NCI-H1417 treated with DMSO at 0.1 percent for 48 hours (cell line): ENCODE measurements around the gene BFSP2.

Source experiments
- DNase-seq: peaks from one replicate; lab custom pipeline; 2025; lab: John Stamatoyannopoulos, UW

Gene BFSP2, protein sequence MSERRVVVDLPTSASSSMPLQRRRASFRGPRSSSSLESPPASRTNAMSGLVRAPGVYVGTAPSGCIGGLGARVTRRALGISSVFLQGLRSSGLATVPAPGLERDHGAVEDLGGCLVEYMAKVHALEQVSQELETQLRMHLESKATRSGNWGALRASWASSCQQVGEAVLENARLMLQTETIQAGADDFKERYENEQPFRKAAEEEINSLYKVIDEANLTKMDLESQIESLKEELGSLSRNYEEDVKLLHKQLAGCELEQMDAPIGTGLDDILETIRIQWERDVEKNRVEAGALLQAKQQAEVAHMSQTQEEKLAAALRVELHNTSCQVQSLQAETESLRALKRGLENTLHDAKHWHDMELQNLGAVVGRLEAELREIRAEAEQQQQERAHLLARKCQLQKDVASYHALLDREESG

GRCh38 chr3:133400006-133400515 is at the start of gene BFSP2:
TSS of gene BFSP2 (plus strand) at chr3:133400056. CDS start at chr3:133400084, 28 bp downstream.
- DNase-seq, result no peak

- DNase-seq, result no peak
These were observed 45.1 kb upstream of the BFSP2 start for GRCh38 chr3:133354721-133355120.

GRCh38 chr3:133360476-133360875 is 39.4 kb upstream of the BFSP2 start:
- DNase-seq, result no peak

GRCh38 chr3:133361011-133361410 is 38.8 kb upstream of the BFSP2 start:
- no peak for DNase-seq

- no peak for DNase-seq
These were observed 38.4 kb upstream of the BFSP2 start for GRCh38 chr3:133361435-133361834.

DNA sequence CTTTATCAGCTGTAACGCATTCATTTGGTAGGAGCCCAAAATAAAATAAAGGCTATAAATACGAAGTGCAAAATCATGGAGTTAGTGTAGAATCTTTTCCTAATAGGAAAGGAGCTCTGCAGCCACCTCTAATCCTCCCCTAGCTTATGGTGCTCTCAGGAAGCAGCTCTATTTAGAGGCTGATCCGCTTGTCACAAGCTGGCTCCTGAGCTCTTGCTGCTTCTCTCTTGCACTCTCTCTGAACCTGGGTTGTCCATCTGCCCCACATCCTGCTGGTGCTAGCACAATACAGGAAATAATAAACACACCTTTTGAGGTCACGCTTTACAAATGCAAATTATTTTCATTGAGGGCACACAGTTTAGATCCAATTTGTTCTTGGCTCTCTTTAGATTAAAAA is 37.3 kb upstream of the BFSP2 start:
- DNase-seq, result no peak

GRCh38 chr3:133364704-133365103 is 35.2 kb upstream of the BFSP2 start:
- no peak for DNase-seq

GRCh38 chr3:133366921-133367320 is 32.9 kb upstream of the BFSP2 start:
- DNase-seq, result no peak

GRCh38 chr3:133367403-133367802 is 32.5 kb upstream of the BFSP2 start:
- no peak for DNase-seq

- no peak for DNase-seq
These were observed 31.9 kb upstream of the BFSP2 start for GRCh38 chr3:133367956-133368355.

- no peak for DNase-seq
These were observed 31.3 kb upstream of the BFSP2 start for GRCh38 chr3:133368371-133369067.

DNA sequence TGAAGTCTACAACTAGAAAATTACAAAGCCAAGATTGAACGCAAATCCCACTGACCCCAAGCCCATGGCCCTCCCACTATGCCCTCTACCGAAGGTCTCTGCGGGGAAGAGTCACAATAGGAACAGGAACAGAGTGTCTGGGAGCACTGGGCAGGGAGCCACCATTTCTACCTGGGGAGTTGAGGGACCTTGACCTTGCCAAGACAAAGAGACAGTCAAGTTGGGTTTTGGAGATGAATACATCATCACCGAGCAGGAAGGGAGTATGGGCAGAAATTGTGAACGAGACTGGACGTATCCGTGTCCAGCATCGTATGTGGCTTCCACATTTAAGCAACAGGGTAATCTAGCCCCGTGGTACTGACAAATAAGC is 30.8 kb upstream of the BFSP2 start:
- no peak for DNase-seq

DNA sequence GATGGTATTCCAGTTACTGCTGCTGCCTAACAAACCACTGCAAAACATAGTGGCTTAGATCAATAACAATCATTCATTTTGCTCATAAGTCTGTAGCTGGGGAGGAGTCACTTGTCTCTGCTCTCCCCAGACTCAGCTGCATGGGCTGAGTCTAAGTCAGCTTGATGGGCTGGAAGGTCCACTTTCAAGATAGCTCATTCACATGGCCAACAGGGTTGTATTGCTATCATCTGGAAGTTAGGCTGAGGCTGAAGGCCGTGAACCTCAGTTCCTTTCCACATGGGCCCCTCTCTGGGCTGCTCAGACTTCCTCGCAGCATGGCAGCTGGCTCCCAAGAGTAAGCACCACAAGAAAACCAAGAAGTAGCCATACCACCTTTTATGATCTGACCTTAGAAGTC is 28.7 kb upstream of the BFSP2 start:
- no peak for DNase-seq

DNA sequence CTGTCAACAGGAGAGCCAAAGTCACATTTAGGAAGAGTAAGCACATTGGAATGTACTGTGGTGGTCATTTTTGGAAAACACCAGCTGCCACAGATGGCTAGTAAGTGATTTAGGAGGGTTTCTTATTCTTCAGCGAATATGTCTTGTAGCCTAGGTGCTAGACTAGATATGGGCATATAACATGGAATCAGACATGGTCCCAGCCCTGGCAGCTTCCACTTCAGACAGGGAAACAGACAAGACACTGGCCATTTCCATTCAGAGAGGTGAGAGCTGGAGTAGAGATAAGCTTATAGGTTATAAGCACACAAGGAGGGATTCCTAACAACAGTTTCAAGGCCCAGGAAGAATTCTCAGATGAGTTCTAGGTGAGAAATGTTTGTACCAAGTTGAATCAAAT is 28.2 kb upstream of the BFSP2 start:
- no peak for DNase-seq

GRCh38 chr3:133374708-133375402 is 25.0 kb upstream of the BFSP2 start:
- no peak for DNase-seq

DNA sequence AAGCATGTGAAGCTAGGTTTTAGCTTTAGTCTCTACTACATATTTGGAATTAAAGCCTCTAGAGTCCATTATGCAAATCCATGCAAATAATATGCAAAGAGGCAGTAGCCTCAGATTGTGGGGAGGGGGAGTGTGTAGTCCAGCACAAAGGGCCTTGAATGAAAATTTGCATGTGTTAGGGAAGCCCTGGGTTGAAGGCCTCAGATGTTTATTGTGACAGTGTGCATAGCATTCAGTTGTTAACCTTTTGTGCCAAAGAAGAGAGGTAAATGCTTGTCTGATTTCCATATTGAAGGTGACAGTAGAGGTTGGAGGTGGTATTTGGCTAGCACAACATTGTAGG is 24.5 kb upstream of the BFSP2 start:
- DNase-seq, result no peak

DNA sequence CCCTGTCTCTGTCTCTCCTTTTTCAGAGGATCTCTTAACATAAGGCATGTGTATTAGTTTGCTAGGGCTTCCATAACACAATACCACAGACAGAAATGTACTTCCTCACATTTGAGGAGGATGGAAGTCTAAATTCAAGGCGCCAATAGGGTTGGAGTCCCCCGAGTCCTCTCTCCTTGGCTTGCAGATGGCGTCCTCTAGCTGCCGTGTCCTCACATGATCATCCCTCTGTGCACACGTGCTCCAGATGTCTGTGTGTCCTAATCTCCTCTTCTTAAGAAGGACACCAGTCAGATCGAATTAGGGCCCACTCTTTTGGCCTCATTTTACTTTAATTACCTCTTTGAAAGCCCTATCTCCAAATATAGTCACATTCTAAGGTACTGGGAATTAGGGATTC is 23.0 kb upstream of the BFSP2 start:
- no peak for DNase-seq

DNA sequence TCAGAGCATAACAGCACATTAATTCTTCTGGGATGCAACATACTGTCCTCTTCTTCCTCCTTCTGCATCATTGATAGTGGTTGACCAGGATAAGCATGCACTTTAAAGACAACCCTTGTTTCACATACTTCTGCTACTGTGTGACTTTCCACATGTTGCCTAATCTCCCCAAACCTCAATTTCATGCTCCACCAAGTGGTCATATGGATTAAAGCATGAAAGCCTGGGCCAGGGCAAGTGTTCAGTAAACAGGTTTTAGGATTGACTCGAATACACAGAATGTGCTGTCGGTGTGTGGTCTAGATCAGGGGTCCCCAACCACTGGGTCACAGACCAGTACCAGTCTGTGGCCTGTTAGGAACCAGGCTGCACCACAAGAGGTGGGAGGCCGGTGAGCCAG is 22.5 kb upstream of the BFSP2 start:
- DNase-seq, result no peak

DNA sequence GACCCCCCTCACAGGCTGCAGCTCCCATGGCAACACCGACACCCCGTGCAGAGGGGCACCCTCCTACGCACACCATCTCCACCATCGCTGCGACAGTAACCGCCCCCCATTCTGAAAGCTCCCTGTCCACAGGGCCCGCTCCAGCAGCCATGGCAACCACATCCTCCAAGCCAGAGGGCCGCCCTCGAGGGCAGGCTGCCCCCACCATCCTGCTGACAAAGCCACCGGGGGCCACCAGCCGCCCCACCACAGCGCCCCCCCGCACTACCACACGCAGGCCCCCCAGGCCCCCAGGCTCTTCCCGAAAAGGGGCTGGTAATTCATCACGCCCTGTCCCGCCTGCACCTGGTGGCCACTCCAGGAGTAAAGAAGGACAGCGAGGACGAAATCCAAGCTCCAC is 19.9 kb upstream of the BFSP2 start:
- DNase-seq, result no peak

- no peak for DNase-seq
These were observed 19.2 kb upstream of the BFSP2 start for GRCh38 chr3:133380481-133381225.

- no peak for DNase-seq
These were observed 18.3 kb upstream of the BFSP2 start for GRCh38 chr3:133381346-133382109.
